Muscle of leg (tissue), 11 donors: ENCODE results near the gene GALNTL6. TPM values are rescaled to one million over a fixed set of nuclear protein-coding genes. Genes with fewer than 3 reads are reported as not detected.

Experiments used
- DNase-seq: peaks from one replicate; pipeline ENCODE4 v3.0.0; 2013
- H3K27ac ChIP-seq: one replicate; pipeline ENCODE4 v1.5.1; 2013; ENCODE audit warnings: mild to moderate bottlenecking, low read length, control low read depth
- H3K27me3 ChIP-seq: one replicate; pipeline ENCODE4 v1.6.1; 2013; ENCODE audit warnings: low read length; ENCODE audit not compliant: control insufficient read depth, insufficient read depth
- H3K36me3 ChIP-seq: one replicate; pipeline ENCODE4 v1.6.1; 2013; ENCODE audit warnings: low read length; ENCODE audit not compliant: control insufficient read depth, insufficient read depth
- H3K4me1 ChIP-seq: one replicate; pipeline ENCODE4 v1.6.1; 2013; ENCODE audit warnings: low read length; ENCODE audit not compliant: control insufficient read depth, insufficient read depth
- H3K4me3 ChIP-seq: one replicate; pipeline ENCODE4 v1.5.1; 2013; ENCODE audit warnings: low read length, control low read depth
- H3K9me3 ChIP-seq: replicated peaks from 2 replicates; pipeline ENCODE4 v1.6.1; 2013; ENCODE audit warnings: low read depth, low read length; ENCODE audit not compliant: control insufficient read depth
- WGBS: methylation state at CpG from one replicate; pipeline ENCODE4 v1.1.5; 2013; ENCODE audit warnings: missing lambda C conversion rate; ENCODE audit not compliant: insufficient coverage; 5-methylcytosine and 5-hydroxymethylcytosine counted together
- polyA plus RNA-seq, 8 donors: library from polyadenylated mRNA; unstranded; fragments of 120-200 nt; gene quantifications; one replicate each; pipeline versions ENCODE4 v1.2.1 to v1.2.3, GENCODE V29; 2013; ENCODE audit warnings: inconsistent platforms in 1 of 8, low replicate concordance in 1 of 8; ENCODE audit not compliant: insufficient read length in 8 of 8, insufficient read depth in 1 of 8
- total RNA-seq: library from RNA; stranded (reverse); fragments of 120-200 nt; gene quantifications from one replicate; pipeline ENCODE4 v1.2.4, GENCODE V29; 2013

Gene GALNTL6
- total and polyA plus RNA-seq, 9 donors, result 0.26 to 0.95 (median 0.53) TPM

DNA sequence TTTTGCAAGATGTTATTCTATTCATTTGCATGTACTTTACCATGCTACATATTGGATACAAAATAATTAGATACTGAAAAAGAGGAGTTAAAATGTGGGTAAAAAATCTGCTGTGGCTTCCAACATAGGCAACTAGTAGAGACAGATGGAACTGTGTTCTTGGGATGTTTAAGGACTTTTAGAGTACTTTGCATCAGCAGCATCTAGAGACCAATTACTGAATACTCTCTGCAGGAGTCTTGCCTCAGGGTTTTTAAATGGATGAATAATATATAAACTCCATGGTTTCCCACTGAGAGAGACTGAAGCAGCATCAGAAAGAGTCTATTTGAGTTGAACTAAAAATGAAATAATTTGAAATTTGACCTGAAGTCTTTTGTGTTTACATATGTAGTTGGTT lies 676.7 kb downstream of the GALNTL6 start:
- H3K4me3 ChIP-seq, result no peak overlapping the region
- no peaks in the 10 kb centered on the region for H3K9me3 ChIP-seq
- H3K27ac ChIP-seq, result no peak overlapping the region
- no peak for DNase-seq
- no peaks in the 10 kb centered on the region for H3K36me3 ChIP-seq
- no peaks in the 10 kb centered on the region for H3K27me3 ChIP-seq
- H3K4me1 ChIP-seq, result no peaks in the 10 kb centered on the region

GRCh38 chr4:172495769-172496168 lies 682.6 kb downstream of the GALNTL6 start:
- H3K36me3 ChIP-seq, result no peaks in the 10 kb centered on the region
- WGBS, result no CpG with 5 or more reads among the region's 3 CpGs
- H3K4me3 ChIP-seq, result no peak overlapping the region

GRCh38 chr4:172497321-172497720 lies 684.1 kb downstream of the GALNTL6 start:
- H3K27ac ChIP-seq, result no peak overlapping the region
- DNase-seq, result no peak
- no peak overlapping the region for H3K4me3 ChIP-seq
- no peaks in the 10 kb centered on the region for H3K9me3 ChIP-seq
- no peaks in the 10 kb centered on the region for H3K4me1 ChIP-seq
- no peaks in the 10 kb centered on the region for H3K27me3 ChIP-seq
- no peaks in the 10 kb centered on the region for H3K36me3 ChIP-seq

More at GRCh38 chr4:172495769-172496168, 682.6 kb downstream of the GALNTL6 start:
- Histone ChIP-seq H3K4me1 (no peaks in the 10 kb centered on the region), H3K9me3 (no peaks in the 10 kb centered on the region), H3K27ac (no peak overlapping the region), H3K27me3 (no peaks in the 10 kb centered on the region)
- no peak for DNase-seq

GRCh38 chr4:172514011-172514410 lies 700.8 kb downstream of the GALNTL6 start:
- no peaks in the 10 kb centered on the region for H3K27me3 ChIP-seq
- H3K4me3 ChIP-seq, result no peak overlapping the region
- no peak for DNase-seq

GRCh38 chr4:172514801-172515200 lies 701.6 kb downstream of the GALNTL6 start:
- Histone ChIP-seq H3K27ac (no peak overlapping the region), H3K9me3 (no peaks in the 10 kb centered on the region), H3K4me1 (no peaks in the 10 kb centered on the region), H3K4me3 (no peak overlapping the region), H3K36me3 (no peaks in the 10 kb centered on the region), H3K27me3 (no peaks in the 10 kb centered on the region)
- no peak for DNase-seq

More at GRCh38 chr4:172514011-172514410, 700.8 kb downstream of the GALNTL6 start:
- H3K36me3 ChIP-seq, result no peaks in the 10 kb centered on the region
- no peak overlapping the region for H3K27ac ChIP-seq
- H3K4me1 ChIP-seq, result no peaks in the 10 kb centered on the region
- no peaks in the 10 kb centered on the region for H3K9me3 ChIP-seq

- no peaks in the 10 kb centered on the region for H3K4me1 ChIP-seq
- H3K9me3 ChIP-seq, result no peaks in the 10 kb centered on the region
- no peak overlapping the region for H3K27ac ChIP-seq
- DNase-seq, result no peak
- H3K27me3 ChIP-seq, result no peaks in the 10 kb centered on the region
- WGBS, result 33% methylated on average over 1 of the region's 7 CpGs
- no peaks in the 10 kb centered on the region for H3K36me3 ChIP-seq
- H3K4me3 ChIP-seq, result no peak overlapping the region
Observed at GRCh38 chr4:172515266-172515879, 702.2 kb downstream of the GALNTL6 start.

DNA sequence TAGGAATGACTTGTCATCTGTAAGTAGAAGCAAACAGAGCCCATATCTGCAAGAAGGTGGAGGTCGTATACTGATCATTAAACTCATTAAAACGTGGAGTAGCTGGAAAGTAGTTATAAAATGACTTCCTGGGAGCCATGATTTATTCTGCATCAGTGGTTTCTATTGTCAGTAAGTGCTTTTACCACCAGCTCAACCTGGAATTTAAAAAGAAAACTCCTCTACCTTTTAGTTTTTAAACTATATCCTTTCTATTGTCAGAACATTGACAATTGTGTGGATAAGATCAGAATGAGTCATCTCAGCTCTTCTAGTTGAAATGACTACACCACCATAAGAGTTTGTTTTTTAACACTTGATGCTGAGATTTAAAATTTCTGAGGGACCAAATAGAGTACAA lies 704.2 kb downstream of the GALNTL6 start:
- no peaks in the 10 kb centered on the region for H3K9me3 ChIP-seq
- no peaks in the 10 kb centered on the region for H3K27me3 ChIP-seq
- WGBS, result no CpG with 5 or more reads among the region's 2 CpGs
- no peak for DNase-seq
- H3K4me3 ChIP-seq, result no peak overlapping the region
- H3K4me1 ChIP-seq, result no peaks in the 10 kb centered on the region
- no peaks in the 10 kb centered on the region for H3K36me3 ChIP-seq
- H3K27ac ChIP-seq, result no peak overlapping the region

- Histone ChIP-seq H3K4me1 (no peaks in the 10 kb centered on the region), H3K27ac (no peak overlapping the region), H3K4me3 (no peak overlapping the region), H3K27me3 (no peaks in the 10 kb centered on the region), H3K36me3 (no peaks in the 10 kb centered on the region), H3K9me3 (no peaks in the 10 kb centered on the region)
- peak; percentile 4 for DNase-seq
- no CpG with 5 or more reads among the region's 1 CpG for WGBS
Observed at GRCh38 chr4:172521248-172521647, 708.0 kb downstream of the GALNTL6 start.

DNA sequence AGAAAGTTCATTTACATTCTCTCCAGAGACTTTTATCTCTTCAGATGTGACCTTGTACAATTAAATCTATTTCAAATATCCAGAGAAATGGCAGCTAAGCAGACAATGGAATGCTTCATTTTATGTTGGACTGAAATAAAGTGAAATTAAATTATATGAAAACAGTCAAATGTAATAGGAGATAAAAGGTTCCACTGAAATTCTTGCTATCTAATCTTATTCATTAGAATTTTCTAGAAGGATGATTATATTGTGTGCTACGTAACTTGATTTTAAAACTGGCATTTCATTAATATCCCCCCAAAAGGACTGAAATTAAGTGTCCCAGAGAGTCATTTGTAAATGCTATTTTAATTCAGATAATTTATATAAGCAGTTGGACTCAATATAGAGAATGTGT lies 708.5 kb downstream of the GALNTL6 start:
- H3K4me3 ChIP-seq, result no peak overlapping the region
- WGBS, result no CpG with 5 or more reads among the region's 1 CpG

GRCh38 chr4:172543249-172543648 lies 730.0 kb downstream of the GALNTL6 start:
- no peaks in the 10 kb centered on the region for H3K9me3 ChIP-seq
- no peaks in the 10 kb centered on the region for H3K4me1 ChIP-seq
- H3K27ac ChIP-seq, result no peak overlapping the region
- no peak for DNase-seq
- no peak overlapping the region for H3K4me3 ChIP-seq
- no peaks in the 10 kb centered on the region for H3K36me3 ChIP-seq
- WGBS, result 79% methylated on average over 3 of the region's 4 CpGs
- H3K27me3 ChIP-seq, result no peaks in the 10 kb centered on the region

More for the DNA sequence above, 708.5 kb downstream of the GALNTL6 start:
- H3K9me3 ChIP-seq, result no peaks in the 10 kb centered on the region
- no peak for DNase-seq
- no peaks in the 10 kb centered on the region for H3K36me3 ChIP-seq
- H3K27me3 ChIP-seq, result no peaks in the 10 kb centered on the region
- no peak overlapping the region for H3K27ac ChIP-seq
- no peaks in the 10 kb centered on the region for H3K4me1 ChIP-seq

GRCh38 chr4:172546782-172547181 lies 733.6 kb downstream of the GALNTL6 start:
- H3K27ac ChIP-seq, result no peak overlapping the region
- no peaks in the 10 kb centered on the region for H3K9me3 ChIP-seq
- no peaks in the 10 kb centered on the region for H3K4me1 ChIP-seq
- H3K27me3 ChIP-seq, result no peaks in the 10 kb centered on the region
- H3K4me3 ChIP-seq, result no peak overlapping the region
- 77% methylated on average over 2 of the region's 7 CpGs for WGBS
- DNase-seq, result no peak
- no peaks in the 10 kb centered on the region for H3K36me3 ChIP-seq
